ENCODE measurements around the gene SNORC.

DNA sequence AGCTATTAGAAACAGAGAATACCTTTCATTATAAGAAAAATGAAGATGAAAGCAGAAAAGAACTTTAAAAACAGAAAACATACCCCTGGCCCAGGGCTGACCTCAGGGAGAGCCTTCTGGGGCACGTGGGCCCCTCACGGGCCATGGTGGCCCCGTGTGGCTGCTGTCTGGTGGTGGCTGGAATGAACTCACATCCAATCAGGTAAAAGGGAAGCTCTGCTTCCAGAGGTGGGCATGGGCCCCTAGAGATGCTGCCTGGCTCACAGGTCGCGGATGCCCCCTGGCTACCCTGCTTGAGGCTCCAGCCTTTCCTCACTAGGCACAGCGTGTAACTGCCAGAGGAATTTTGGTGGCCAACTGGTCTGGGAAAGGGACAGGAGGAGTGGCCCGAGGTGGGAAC, 16.6 kb downstream of the SNORC start:
- TF ChIP-seq CTCF (IDR thresholded peaks at IDR 0.05; ENCODE audit: low read length): no peak
- no peak for TF ChIP-seq EZH2 (IDR thresholded peaks at IDR 0.05; ENCODE audit: borderline replicate concordance, low read length)
